Fibroblast of the aortic adventitia (primary cell): ENCODE data around the gene ADCY2. TPM values are rescaled to one million over a fixed set of nuclear protein-coding genes. Genes with fewer than 3 reads are reported as not detected.

Experiments
- DNase-seq: peaks from one replicate; pipeline ENCODE4 v3.0.0-alpha.2; 2010; ENCODE audit warnings: low read depth
- H3K4me3 ChIP-seq: 2 replicates; pipeline ENCODE4 v1.5.1; 2011; ENCODE audit warnings: low read depth, mild to moderate bottlenecking, control low read depth, low read length, moderate library complexity
- CTCF ChIP-seq: IDR thresholded peaks from 2 replicates; pipeline ENCODE4 v1.5.1; 2011; ENCODE audit warnings: mild to moderate bottlenecking, low read length, control low read depth, inconsistent platforms; ENCODE audit not compliant: insufficient read depth
- total RNA-seq: library from RNA; depleted of rRNA; stranded (reverse); fragments of >200 nt; gene quantifications from 2 replicates; pipeline ENCODE4 v1.2.3, GENCODE V29; 2012; ENCODE audit warnings: low replicate concordance

Gene ADCY2
- total RNA-seq, 1 donor = 0.09 TPM

GRCh38 chr5:7827610-7828009, 431.7 kb downstream of the ADCY2 start:
- TF ChIP-seq CTCF = peak; percentile 47
- peak; percentile 37 for DNase-seq
- H3K4me3 ChIP-seq = no peak overlapping the region

GRCh38 chr5:7828269-7828668, 432.3 kb downstream of the ADCY2 start:
- H3K4me3 ChIP-seq = no peak overlapping the region
- TF ChIP-seq CTCF = no peak
- DNase-seq = no peak

GRCh38 chr5:7834982-7835381, 439.0 kb downstream of the ADCY2 start:
- no peak for TF ChIP-seq CTCF
- no peak for DNase-seq
- no peak overlapping the region for H3K4me3 ChIP-seq

- no peak overlapping the region for H3K4me3 ChIP-seq
- DNase-seq = no peak
- TF ChIP-seq CTCF = no peak
Measured at GRCh38 chr5:7837403-7837802, 441.5 kb downstream of the ADCY2 start.

- no peak for DNase-seq
- no peak for TF ChIP-seq CTCF
- H3K4me3 ChIP-seq = no peak overlapping the region
Measured at GRCh38 chr5:7842531-7842930, 446.6 kb downstream of the ADCY2 start.

- no peak overlapping the region for H3K4me3 ChIP-seq
Measured at GRCh38 chr5:7844901-7845300, 449.0 kb downstream of the ADCY2 start.

More at GRCh38 chr5:7844901-7845300, 449.0 kb downstream of the ADCY2 start:
- no peak for DNase-seq
- no peak for TF ChIP-seq CTCF
